GM23338 (cell line): ENCODE data around the gene METRNL. TPM values are rescaled to one million over a fixed set of nuclear protein-coding genes. Genes with fewer than 3 reads are reported as not detected.

Source experiments
- ATAC-seq: fragments of 200-7000 bp; cut with Tn5 transposase; 3 replicates; pipeline ENCODE4 v1.9.1; 2020
- DNase-seq: peaks from one replicate; pipeline ENCODE4 v3.0.0-alpha.2; 2015; ENCODE audit warnings: low spot score
- H2AFZ ChIP-seq: fragments of 200-600 bp; sonication (generic); 2 replicates; pipeline ENCODE4 v1.8.0; 2016; ENCODE audit warnings: antibody characterized with exemption, mild to moderate bottlenecking, moderate library complexity
- H3F3A ChIP-seq: fragments of 200-600 bp; sonication (generic); replicated peaks from 2 replicates; pipeline ENCODE4 v1.8.0; 2017; ENCODE audit warnings: antibody characterized with exemption, mixed run types, low read depth
- H3K27ac ChIP-seq: fragments of 200-600 bp; sonication (generic); 2 replicates; pipeline ENCODE4 v1.6.1; 2016; ENCODE audit warnings: low read depth
- H3K27me3 ChIP-seq: fragments of 200-600 bp; sonication (generic); 2 replicates; pipeline ENCODE4 v1.8.0; 2016; ENCODE audit warnings: mild to moderate bottlenecking, mixed run types, moderate library complexity; ENCODE audit not compliant: insufficient read depth
- H3K36me3 ChIP-seq: fragments of 200-600 bp; sonication (generic); 2 replicates; pipeline ENCODE4 v1.8.0; 2016; ENCODE audit warnings: mild to moderate bottlenecking; ENCODE audit not compliant: insufficient read depth
- H3K4me1 ChIP-seq: fragments of 200-600 bp; sonication (generic); 2 replicates; pipeline ENCODE4 v1.8.0; 2016; ENCODE audit warnings: mild to moderate bottlenecking, moderate library complexity; ENCODE audit not compliant: insufficient read depth
- H3K4me2 ChIP-seq: fragments of 200-600 bp; sonication (generic); 2 replicates; pipeline ENCODE4 v1.7.1; 2017; ENCODE audit warnings: mixed run types
- H3K4me3 ChIP-seq: fragments of 200-600 bp; sonication (generic); 2 replicates; pipeline ENCODE4 v1.6.1; 2016; ENCODE audit warnings: mixed run types
- H3K79me2 ChIP-seq: fragments of 200-600 bp; sonication (generic); replicated peaks from 2 replicates; pipeline ENCODE4 v1.8.0; 2017; ENCODE audit warnings: mild to moderate bottlenecking; ENCODE audit not compliant: insufficient read depth
- H3K9me2 ChIP-seq: fragments of 200-600 bp; sonication (generic); 2 replicates; pipeline ENCODE4 v1.8.0; 2017; ENCODE audit not compliant: insufficient read depth
- H4K20me1 ChIP-seq: fragments of 200-600 bp; sonication (generic); replicated peaks from 2 replicates; pipeline ENCODE4 v1.8.0; 2017; ENCODE audit warnings: mild to moderate bottlenecking; ENCODE audit not compliant: insufficient read depth
- H3K27ac Mint-ChIP-seq: 2 replicates; pipeline ENCODE4 v1.8.0; 2020; ENCODE audit warnings: inconsistent platforms, mild to moderate bottlenecking, moderate library complexity, mixed read lengths
- H3K27me3 Mint-ChIP-seq: 3 replicates; pipeline ENCODE4 v1.8.0; 2022; ENCODE audit warnings: low read depth, mild to moderate bottlenecking, moderate library complexity, mixed read lengths, inconsistent platforms; ENCODE audit not compliant: insufficient read depth, poor library complexity
- H3K36me3 Mint-ChIP-seq: 3 replicates; pipeline ENCODE4 v1.8.0; 2021; ENCODE audit warnings: low read depth, mild to moderate bottlenecking, inconsistent platforms, moderate library complexity, mixed read lengths
- H3K4me1 Mint-ChIP-seq: 3 replicates; pipeline ENCODE4 v1.8.0; 2020; ENCODE audit warnings: mild to moderate bottlenecking, inconsistent platforms, mixed read lengths
- H3K4me3 Mint-ChIP-seq: 3 replicates; pipeline ENCODE4 v1.8.0; 2021; ENCODE audit warnings: moderate library complexity, mild to moderate bottlenecking, inconsistent platforms, mixed read lengths
- H3K9me3 Mint-ChIP-seq: 3 replicates; pipeline ENCODE4 v1.8.0; 2020; ENCODE audit warnings: moderate library complexity, mild to moderate bottlenecking, inconsistent platforms, mixed read lengths
- CREB1 ChIP-seq: fragments of 250-450 bp; sonication (Bioruptor Pico); IDR thresholded peaks from 2 replicates; pipeline ENCODE4 v1.5.0; 2020; ENCODE audit warnings: low read depth, mild to moderate bottlenecking, moderate library complexity
- ETS1 ChIP-seq: IDR thresholded peaks from 2 replicates; pipeline ENCODE4 v1.6.1; 2016; ENCODE audit warnings: antibody characterized with exemption
- EZH2 ChIP-seq: fragments of 200-600 bp; sonication (generic); IDR thresholded peaks from one replicate; pipeline ENCODE4 v1.8.0; 2017; ENCODE audit warnings: antibody characterized with exemption, mild to moderate bottlenecking, low read depth; ENCODE audit not compliant: unreplicated experiment
- JUNB ChIP-seq: IDR thresholded peaks from one replicate; pipeline ENCODE4 v1.6.1; 2016; ENCODE audit warnings: antibody characterized with exemption; ENCODE audit not compliant: unreplicated experiment
- REST ChIP-seq: IDR thresholded peaks from one replicate; pipeline ENCODE4 v1.6.1; 2018; ENCODE audit warnings: antibody characterized with exemption; ENCODE audit not compliant: unreplicated experiment
- STAT1 ChIP-seq: IDR thresholded peaks from one replicate; pipeline ENCODE4 v1.6.1; 2016; ENCODE audit warnings: antibody characterized with exemption; ENCODE audit not compliant: unreplicated experiment
- ZNF114 ChIP-seq: fragments of 250-450 bp; sonication (Bioruptor Pico); IDR thresholded peaks from 2 replicates; pipeline ENCODE4 v1.5.0; 2020; ENCODE audit warnings: mild to moderate bottlenecking, moderate library complexity
- ZNF331 ChIP-seq: fragments of 250-450 bp; sonication (Bioruptor Pico); IDR thresholded peaks from 2 replicates; pipeline ENCODE4 v1.5.0; 2020; ENCODE audit warnings: low read depth, mild to moderate bottlenecking, moderate library complexity
- ZNF462 ChIP-seq: fragments of 250-450 bp; sonication (Bioruptor Pico); IDR thresholded peaks from 2 replicates; pipeline ENCODE4 v1.5.0; 2020; ENCODE audit warnings: mild to moderate bottlenecking, moderate library complexity
- polyA plus RNA-seq: library from polyadenylated mRNA; unstranded; fragments of >200 nt; fragmentation: Nextera tagmentation; extraction: Ambion mirVana; gene quantifications from 2 replicates; pipeline ENCODE4 v1.2.1, GENCODE V29; 2016
- total RNA-seq: library from RNA; depleted of rRNA; stranded (reverse); fragments of >200 nt; shearing (Covaris generic); gene quantifications from 2 replicates; pipeline ENCODE4 v1.2.3, GENCODE V29; 2014

METRNL gene
- total and polyA plus RNA-seq, 2 experiments from 2014 or later = 12.2 to 20.2 TPM

- no peaks in the 10 kb centered on the region for H3K9me3 Mint-ChIP-seq
- H2AFZ ChIP-seq = no peak overlapping the region
- H4K20me1 ChIP-seq = no peaks in the 10 kb centered on the region
- H3K4me3 Mint-ChIP-seq = no peak overlapping the region
- peaks cover 18% of the 10 kb centered on the region for H3K27me3 Mint-ChIP-seq
- TF ChIP-seq STAT1 = no peak
- TF ChIP-seq JUNB = no peak
- TF ChIP-seq ETS1 = no peak
- TF ChIP-seq EZH2 = no peak
- no peak for TF ChIP-seq REST
- no peak for TF ChIP-seq CREB1 (CRISPR knock-in tag)
- no peak for TF ChIP-seq ZNF331 (CRISPR knock-in tag)
- TF ChIP-seq ZNF462 (CRISPR knock-in tag) = no peak
- TF ChIP-seq ZNF114 (CRISPR knock-in tag) = no peak
- DNase-seq (no peak), ATAC-seq (peak; percentile 21)
- H3F3A ChIP-seq = no peaks in the 10 kb centered on the region
- H3K79me2 ChIP-seq = no peaks in the 10 kb centered on the region
- no peaks in the 10 kb centered on the region for H3K36me3 ChIP-seq
- H3K36me3 Mint-ChIP-seq = no peaks in the 10 kb centered on the region; the same call in 2 of the 3 replicates
- peaks cover 7% of the 10 kb centered on the region for H3K4me1 Mint-ChIP-seq
- H3K27ac Mint-ChIP-seq = peak overlapping the region; percentile 84
- H3K27ac ChIP-seq = no peak overlapping the region
- no peaks in the 10 kb centered on the region for H3K4me1 ChIP-seq
- H3K27me3 ChIP-seq = no peaks in the 10 kb centered on the region
- no peaks in the 10 kb centered on the region for H3K9me2 ChIP-seq
- no peak overlapping the region for H3K4me2 ChIP-seq
- H3K4me3 ChIP-seq = no peak overlapping the region
These were observed 34.0 kb downstream of the METRNL start for GRCh38 chr17:83113381-83113780.
